ENCODE data around the gene RPN2.

RPN2 gene

GRCh38 chr20:37263686-37264085 lies 84.6 kb downstream of the RPN2 start:
- DNase-seq (ENCODE audit: low spot score) = no peak

- no peak for DNase-seq (ENCODE audit: low spot score)
Observed at GRCh38 chr20:37265152-37265551, 86.0 kb downstream of the RPN2 start.

GRCh38 chr20:37266940-37267666 lies 88.0 kb downstream of the RPN2 start:
- no peak for DNase-seq (ENCODE audit: low spot score)

DNA sequence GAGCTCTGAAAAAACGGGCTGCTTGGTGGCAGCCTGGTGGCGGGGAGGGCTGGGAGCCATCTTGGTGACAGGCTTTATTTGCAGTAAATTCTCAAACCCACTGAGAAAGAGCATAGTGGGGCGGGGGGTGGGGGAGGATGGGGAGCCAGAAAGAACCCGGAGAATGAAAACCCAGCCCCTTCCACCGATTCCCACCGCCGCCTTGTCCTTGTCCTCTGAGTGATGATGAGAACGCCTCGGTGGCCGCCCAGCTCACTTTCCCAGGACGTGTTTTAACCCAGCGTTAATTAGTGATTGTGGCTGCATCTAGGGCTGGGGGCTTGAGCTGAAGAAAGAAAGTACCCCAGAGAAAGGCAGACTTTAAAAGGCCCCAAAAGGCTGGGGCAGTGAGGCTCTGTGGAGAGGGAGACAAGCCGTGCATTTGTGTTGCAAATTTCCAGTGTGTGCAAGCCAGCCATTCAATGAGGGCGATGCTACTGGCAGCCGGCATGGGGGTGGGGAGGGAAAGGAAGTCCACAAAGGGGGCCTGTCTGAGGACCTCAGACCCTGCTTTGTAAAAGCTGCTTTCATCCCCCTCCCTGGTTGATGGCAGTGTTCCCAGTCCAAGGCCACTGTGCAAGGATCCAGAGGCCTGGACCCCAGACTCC lies 88.7 kb downstream of the RPN2 start:
- no peak for DNase-seq (ENCODE audit: low spot score)

- no peak for DNase-seq (ENCODE audit: low spot score)
Observed at GRCh38 chr20:37270576-37271420, 91.7 kb downstream of the RPN2 start.

DNA sequence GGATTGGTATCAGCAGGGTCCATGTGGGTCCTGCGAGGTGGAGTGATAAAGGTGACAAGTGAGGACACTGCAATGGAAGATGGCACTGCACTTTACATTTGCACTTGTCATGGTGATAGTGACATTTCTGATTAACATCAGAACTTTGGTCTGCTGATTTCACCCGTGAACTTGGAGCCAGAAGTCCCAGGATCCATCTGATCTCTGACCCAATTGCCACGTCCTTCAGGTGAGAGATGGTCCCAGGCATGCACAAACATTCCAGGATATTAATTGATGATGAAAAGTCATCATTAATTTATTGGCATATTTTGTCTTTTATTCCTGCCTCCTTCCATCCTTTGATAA lies 92.3 kb downstream of the RPN2 start:
- no peak for DNase-seq (ENCODE audit: low spot score)

DNA sequence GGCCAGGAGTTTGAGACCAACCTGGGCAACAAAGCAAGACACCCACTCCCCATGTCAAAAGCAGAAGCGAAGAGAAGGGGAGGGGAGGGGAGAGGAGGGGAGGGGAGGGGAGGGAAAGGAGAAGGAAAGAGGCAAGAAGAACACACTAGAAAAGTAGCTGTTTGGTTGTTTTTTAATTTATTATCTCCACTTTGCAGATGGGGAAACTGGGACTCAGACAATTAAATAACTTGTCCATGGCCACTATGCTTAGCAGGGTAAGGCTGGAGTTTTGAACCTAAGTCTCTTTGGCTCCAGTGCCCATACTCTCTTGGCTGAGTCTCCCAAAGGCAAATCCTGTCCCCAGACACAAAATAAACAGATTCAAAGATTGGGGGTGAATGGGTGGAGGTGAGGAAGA lies 94.9 kb downstream of the RPN2 start:
- no peak for DNase-seq (ENCODE audit: low spot score)

DNA sequence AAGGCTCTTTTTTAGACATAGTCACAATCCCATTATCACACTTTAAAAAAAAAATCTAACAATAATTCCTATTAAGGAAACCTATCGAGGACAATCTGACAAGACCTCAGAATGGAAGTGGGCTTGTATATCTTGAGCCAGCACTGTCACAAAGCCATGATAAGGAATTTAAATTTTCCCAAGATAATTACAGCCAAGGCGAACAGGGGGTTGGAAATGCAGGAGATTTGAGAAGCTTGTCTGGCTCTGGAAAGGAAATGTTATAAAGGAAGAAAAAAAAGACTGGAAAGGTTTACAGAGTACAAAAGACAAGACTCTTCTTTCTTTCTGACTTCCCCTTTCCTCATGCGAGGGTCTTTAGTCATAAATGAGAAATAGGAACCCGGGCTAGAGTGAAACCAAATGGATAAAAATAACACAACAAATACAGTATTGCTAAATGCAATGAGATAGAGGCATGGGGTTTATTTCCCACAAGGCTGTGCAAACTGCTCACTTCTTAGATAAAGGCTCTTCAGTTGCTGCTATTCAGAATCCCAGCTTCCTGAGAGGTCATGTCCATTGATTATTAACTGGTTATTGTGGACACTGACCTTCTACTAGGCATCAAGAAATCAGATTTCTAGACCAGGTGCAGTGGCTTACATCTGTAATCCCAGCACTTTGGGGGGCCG lies 95.9 kb downstream of the RPN2 start:
- DNase-seq (ENCODE audit: low spot score) = no peak

GRCh38 chr20:37276494-37277252 lies 97.5 kb downstream of the RPN2 start:
- peak; percentile 64 for DNase-seq (ENCODE audit: low spot score)

DNA sequence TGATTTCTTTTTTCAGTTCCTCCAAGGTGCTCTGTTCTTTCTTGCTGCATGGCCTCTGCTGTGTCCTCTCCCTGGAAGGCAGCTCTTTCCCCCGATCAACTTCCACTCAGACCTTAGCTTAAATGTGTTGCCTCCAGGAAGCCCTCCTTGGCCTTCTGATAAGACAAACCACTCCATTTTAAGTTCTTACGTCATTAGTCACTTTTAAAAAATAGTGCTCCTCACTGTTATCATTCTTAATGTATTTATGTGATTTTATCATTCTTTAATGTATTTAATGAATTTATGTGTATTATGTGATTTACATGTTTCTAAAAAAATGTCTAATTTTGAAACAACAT lies 98.1 kb downstream of the RPN2 start:
- DNase-seq (ENCODE audit: low spot score) = no peak

GRCh38 chr20:37278966-37279590 lies 99.9 kb downstream of the RPN2 start:
- no peak for DNase-seq (ENCODE audit: low spot score)

- DNase-seq (ENCODE audit: low spot score) = no peak
Observed at GRCh38 chr20:37279820-37280219, 100.7 kb downstream of the RPN2 start.

GRCh38 chr20:37280403-37280802 lies 101.3 kb downstream of the RPN2 start:
- no peak for DNase-seq (ENCODE audit: low spot score)

DNA sequence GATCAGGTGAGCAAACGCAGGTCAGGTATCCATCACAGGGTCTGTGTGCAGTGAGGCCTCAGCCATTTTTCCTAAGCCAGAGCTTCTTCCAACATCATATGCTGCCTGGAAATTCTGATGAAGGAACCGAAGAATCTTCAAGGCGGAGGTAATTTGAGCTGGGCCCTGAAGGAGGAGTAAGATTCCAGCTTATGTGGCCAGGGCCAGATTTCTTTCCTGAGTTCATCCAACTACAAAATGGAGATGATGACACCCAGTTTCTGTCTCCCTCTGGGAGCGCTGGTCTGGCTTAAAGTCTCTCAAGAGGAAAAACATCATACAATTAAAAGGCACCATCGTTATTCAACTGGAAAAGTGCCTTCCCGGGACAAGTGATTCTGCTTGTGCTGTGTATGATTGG lies 103.4 kb downstream of the RPN2 start:
- DNase-seq (ENCODE audit: low spot score) = peak; percentile 63

DNA sequence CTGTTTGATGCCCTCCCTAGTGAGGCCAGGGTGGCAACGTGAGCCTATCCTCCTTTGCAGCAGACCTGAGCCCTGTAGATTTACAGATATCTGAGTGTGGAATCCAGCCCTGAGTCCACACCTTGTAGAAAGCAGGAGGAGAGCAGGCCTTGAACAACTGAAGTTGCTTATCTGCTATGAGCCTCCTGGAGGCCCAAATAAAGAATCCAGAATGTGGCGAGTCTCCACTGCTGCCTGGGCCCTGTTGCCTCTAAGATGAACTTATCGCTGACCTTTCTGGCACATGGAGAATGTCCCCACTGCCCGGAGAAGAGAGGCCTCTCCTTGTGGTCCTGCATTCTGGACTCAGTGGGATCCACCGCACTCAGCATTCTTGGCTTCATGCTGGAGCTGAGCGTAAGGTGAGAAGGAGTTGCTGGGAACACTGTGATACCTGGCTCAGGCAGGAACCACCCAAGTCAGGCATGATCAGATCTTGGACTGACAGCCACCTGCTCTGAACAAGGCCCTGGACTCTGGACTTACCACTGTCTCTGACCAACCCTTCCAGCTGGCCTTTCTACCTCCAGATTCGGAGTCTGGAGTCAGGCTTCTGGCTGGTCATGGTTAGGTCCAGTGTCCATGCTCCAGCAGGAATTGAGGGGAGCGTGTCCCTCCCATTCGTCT lies 104.5 kb downstream of the RPN2 start:
- DNase-seq (ENCODE audit: low spot score) = no peak

DNA sequence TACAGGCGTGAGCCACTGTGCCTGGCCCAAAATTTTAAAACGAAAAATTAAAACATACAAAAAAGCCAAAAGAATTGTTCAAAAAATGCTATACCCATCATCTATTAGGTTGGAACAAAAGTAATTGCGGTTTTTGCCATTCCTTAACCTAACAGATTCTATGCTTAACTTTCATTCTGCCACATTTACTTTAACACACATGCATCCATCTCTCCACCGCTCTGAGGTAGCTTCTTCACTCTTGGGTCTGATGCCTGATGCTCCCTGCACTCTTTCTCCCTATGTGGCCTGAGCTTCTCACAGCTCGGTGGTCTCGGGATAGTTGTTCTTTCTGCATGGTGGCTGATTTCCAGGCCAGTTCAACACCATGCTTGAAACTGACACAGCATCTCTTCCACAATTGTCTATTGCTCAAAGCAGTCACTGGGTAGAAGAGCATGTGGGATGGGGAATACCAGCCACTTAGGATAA lies 105.6 kb downstream of the RPN2 start:
- no peak for DNase-seq (ENCODE audit: low spot score)

- DNase-seq (ENCODE audit: low spot score) = no peak
Observed at GRCh38 chr20:37285664-37286374, 106.7 kb downstream of the RPN2 start.

- DNase-seq (ENCODE audit: low spot score) = no peak
Observed at GRCh38 chr20:37288091-37288490, 109.0 kb downstream of the RPN2 start.

DNA sequence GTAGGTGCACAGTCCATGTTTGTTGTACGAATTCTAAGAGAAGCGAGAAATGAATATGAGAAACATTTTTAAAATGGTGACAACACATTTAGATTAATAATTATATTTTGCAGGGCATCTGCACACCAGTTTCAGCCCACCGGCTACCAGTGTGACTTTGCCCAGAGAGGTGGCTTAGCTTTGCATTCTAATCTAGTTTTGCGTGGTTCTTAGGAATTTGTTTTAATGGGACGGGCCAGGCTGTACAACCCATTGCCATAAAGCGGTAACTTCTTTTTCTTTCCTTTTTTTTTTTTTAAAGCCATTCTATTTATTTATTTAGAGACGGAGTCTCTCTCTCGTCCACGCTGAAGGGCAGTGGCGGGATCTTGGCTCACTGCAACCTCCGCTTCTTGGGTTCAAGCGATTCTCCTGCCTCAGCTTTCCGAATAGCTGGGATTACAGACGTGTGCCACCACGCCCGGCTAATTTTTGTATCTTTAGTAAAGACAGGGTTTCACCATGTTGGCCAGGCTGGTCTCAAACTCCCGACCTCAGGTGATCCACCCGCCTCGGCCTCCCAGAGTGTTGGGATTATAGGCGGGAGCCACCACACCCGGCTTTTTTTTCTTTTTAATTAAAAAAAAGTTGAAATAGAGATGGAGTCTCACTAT lies 111.2 kb downstream of the RPN2 start:
- no peak for DNase-seq (ENCODE audit: low spot score)
